Dedifferentiated amniotic fluid mesenchymal stem cell (primary cell): ENCODE results near the gene MYT1.
A peak's percentile ranks its signal among the peaks of the same experiment; 100 is the strongest.

ENCODE experiments used
- DNase-seq: peaks from one replicate; pipeline ENCODE4 v3.0.0-alpha.2; 2016; ENCODE audit errors: extremely low spot score

MYT1 gene

DNA sequence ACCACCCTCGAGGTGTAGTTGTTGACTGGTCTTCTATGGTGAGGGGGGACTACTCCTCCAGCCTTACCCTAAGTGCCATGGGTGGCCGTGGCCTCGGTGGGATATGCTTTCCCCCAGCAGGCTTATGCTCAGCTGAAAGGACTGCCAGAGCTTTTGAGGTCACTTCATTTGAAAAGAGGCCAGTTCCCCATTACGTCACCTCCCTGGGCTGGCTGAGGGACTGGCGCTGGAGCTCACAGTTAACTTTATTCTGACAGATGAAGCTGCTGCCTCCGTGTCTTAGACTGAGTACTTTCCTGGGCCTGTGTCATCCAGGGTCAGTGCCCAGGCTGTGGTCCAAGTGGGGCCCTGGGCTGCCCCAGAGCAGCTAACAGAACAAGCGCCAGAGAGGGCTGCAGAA is 48.5 kb downstream of the MYT1 start:
- DNase-seq: no peak

DNA sequence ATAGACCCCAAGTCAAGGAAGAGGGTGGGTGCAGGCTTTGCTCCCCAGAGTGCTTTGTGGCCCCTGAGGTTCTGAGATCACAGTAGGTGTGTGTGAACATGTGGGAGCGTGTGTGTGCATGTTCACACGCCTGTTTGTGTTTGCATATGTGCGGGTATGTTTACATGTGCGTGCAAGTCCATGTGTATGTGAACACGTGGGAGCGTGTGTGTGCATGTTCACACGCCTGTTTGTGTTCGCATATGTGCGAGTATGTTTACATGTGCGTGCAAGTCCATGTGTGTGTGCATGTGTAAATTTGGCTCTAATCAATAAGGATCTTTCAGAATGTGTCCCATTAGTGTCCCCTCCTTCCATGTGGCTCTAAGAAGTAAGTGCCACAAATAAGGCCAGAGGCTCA is 49.9 kb downstream of the MYT1 start:
- DNase-seq: no peak

DNA sequence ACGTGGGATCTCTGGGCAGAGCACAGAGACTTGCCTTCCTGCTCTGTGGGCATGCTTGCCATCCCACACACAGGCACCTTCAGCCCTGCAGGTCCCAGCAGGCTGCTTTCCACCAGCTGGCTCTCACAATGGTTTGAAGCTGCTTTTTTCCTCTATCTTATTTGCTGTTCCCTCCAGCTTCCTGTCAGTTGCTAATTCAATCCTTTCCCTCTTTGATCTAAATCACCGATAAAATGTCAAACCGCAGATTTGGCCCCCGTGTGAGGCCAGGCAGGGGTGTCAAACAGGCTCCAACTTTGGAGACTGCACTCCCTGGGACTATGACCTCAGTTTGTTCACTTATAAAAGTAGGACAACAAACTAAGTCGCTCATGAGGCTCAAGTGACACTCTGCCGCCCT is 50.7 kb downstream of the MYT1 start:
- DNase-seq: no peak

- no peak for DNase-seq
Observed at GRCh38 chr20:64216036-64216435, 51.8 kb downstream of the MYT1 start.

DNA sequence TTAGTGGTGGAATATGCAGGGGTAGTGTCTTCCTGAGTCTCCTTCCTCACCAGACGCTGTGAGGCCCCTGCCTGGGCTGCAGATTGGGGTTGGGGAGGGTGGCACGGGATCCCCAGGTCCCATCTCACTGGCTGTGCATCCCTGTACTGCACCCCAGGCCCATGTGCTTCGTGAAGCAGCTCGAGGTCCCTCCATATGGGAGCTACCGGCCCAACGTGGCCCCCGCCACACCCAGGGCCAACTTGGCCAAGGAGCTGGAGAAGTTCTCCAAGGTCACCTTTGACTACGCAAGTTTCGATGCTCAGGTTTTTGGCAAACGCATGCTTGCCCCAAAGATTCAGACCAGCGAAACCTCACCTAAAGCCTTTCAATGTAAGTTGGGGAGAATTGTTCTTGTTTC is 52.7 kb downstream of the MYT1 start:
- no peak for DNase-seq

- DNase-seq: no peak
Observed at GRCh38 chr20:64217539-64218221, 53.4 kb downstream of the MYT1 start.

- no peak for DNase-seq
Observed at GRCh38 chr20:64219202-64219601, 55.0 kb downstream of the MYT1 start.

- DNase-seq: no peak
Observed at GRCh38 chr20:64219730-64220129, 55.5 kb downstream of the MYT1 start.

- no peak for DNase-seq
Observed at GRCh38 chr20:64220420-64220819, 56.2 kb downstream of the MYT1 start.

GRCh38 chr20:64220891-64221527 is 56.8 kb downstream of the MYT1 start:
- no peak for DNase-seq

DNA sequence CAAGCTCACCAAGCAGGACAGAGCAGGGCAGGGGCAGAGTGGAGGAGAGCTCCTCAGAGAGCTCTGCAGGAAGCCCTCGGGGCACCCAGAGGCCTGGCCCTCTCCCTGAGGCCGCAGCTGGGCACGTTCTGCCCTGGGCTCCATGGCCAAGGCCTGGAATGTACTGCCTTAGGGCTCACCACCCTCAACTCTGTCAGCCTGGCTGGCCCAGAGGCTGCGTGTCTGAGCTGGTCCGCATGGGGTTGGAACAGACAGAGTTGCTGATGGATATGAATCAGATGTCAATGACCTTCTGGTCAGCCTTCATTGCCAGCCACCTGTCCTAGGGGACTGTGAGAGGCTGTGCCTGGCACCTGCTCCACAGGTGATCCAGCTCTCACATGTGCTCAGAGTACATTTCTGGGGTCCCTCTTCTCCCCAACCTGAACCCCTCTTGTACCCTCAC is 58.1 kb downstream of the MYT1 start:
- DNase-seq: no peak

GRCh38 chr20:64222851-64223525 is 58.7 kb downstream of the MYT1 start:
- no peak for DNase-seq

- DNase-seq: no peak
Observed at GRCh38 chr20:64223526-64224067, 59.3 kb downstream of the MYT1 start.

- DNase-seq: peak; percentile 91
Observed at GRCh38 chr20:64224351-64225170, 60.3 kb downstream of the MYT1 start.

GRCh38 chr20:64225171-64225595 is 60.9 kb downstream of the MYT1 start:
- DNase-seq: no peak

GRCh38 chr20:64225828-64226598 is 61.8 kb downstream of the MYT1 start:
- no peak for DNase-seq

DNA sequence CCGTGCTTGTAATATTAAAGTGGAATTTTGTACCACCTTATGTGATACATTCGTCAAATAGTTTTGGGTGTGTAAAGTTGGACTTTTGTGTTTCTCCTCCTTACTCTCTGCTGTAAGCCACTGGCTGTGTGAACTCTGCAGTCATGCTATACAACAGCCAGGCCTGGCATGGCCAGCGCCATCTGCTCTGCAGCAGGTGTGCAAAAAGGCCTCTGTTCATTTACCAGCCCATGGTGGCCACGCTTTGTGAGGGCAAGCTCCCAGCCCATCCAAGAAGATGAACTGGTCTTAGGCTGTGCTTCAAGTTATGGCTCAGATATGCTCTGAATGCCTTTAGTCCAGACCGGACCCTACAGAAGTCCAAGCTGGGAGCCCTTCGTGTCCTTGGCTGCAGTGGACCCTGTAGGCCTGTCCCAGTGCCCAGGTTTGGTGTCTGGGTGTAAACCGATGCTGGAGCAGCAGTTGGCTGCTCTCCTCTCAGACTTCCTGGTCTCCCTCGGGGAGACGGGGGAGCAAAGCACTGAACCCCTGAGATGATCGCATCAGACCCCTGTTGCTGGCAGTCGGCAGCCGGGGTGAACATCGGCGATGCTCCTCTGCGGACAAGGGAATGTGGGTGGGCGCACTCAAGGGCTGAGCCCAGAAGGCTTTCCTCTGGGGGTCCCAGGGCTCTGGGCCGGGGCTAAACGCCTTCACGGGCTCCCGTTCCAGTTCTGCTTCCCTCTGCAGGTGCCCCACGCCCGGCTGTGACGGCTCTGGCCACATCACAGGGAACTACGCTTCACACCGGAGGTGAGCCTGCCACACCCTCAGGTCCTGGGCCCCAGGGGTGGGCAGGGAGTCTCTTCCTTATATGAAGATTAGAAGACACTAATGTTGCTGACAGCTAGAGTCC is 62.7 kb downstream of the MYT1 start:
- DNase-seq: no peak

DNA sequence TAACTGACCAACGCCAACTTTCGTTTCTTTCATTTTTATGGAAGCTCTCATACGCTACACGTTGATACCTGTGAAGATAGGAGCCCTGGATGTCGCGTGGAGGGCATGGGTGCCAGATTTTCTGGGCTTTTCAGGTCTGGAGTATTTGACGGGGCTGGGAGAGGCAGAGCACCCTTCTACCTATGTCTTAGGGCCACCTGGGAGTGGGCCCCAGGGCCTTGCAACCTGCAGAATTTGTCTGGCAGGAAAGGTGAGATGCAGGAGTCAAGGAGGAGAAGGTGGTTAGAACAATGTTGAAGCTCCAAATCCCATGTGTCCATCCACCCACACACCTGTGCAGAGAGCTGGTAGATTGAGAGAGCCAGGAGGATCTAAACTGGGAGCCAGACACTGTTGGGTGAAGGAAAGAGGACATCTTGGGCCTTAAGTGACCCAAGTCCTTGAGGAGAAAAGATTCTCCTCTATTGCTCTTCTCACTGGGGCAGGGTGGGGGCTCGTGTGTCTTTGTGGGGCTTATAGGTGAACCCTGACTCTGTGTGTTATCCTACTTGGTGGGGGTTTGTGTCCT is 63.9 kb downstream of the MYT1 start:
- DNase-seq: no peak

DNA sequence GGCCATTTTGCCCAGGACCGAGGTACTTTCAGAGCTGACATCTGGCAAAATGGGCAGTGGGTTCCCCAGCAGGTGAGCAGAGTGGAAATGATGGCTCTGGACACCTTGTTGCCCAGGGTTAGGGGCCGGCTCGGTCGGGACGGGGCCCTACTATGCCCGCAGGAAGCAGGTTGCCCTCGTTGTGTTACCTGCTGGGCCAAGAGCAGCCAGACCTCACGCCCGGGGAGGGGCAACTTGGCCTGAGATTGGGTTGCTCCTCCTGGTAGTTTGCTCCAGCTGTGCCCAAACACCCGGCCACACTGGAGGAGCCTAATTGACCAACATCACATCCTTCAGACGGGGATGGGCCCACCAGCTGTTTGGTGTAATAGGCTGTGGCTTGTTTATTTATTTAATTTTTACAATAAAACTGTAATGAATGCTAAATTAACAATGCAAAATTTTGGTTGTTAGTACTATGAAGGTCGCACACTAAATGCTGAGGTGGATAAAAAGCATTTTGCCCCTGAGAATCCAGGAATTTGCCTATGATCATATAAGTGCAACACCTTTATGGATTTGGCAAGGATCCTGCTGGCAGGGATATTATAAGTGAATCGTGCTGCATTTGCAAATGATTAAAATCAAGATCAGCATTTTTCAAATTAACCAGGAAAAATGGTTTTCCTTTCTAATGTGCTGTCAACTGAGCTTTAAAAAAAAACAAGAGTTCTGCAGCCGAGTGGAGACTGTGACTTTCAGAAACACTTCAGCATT is 64.7 kb downstream of the MYT1 start:
- DNase-seq: no peak
